H9 (cell line): ENCODE data around the gene ANXA8L1. TPM values are rescaled to one million over a fixed set of nuclear protein-coding genes. Genes with fewer than 3 reads are reported as not detected.
"Not testable (repeated sequence)": the region's sequence is repeated elsewhere in the genome, so short reads cannot be mapped to it uniquely, and the experiment has no call there.

Source experiments
- DNase-seq: peaks from one replicate; pipeline ENCODE4 v3.0.0-alpha.2; 2017
- H2AFZ ChIP-seq: one replicate; pipeline ENCODE4 v1.6.1; 2013; ENCODE audit warnings: mild to moderate bottlenecking, low read length, control low read depth, moderate library complexity
- H2AK5ac ChIP-seq: 2 replicates; pipeline ENCODE4 v1.6.1; 2013; ENCODE audit warnings: low read length, control low read depth, mixed read lengths; ENCODE audit not compliant: insufficient read length
- H2BK120ac ChIP-seq: one replicate; pipeline ENCODE4 v1.6.1; 2013; ENCODE audit warnings: low read depth, mild to moderate bottlenecking, low read length, control low read depth, inconsistent platforms; ENCODE audit not compliant: poor library complexity, severe bottlenecking
- H2BK12ac ChIP-seq: 2 replicates; pipeline ENCODE4 v1.6.1; 2013; ENCODE audit warnings: low read length, control low read depth, mixed read lengths, low read depth; ENCODE audit not compliant: insufficient read length
- H2BK15ac ChIP-seq: 2 replicates; pipeline ENCODE4 v1.6.1; 2013; ENCODE audit warnings: low read depth, low read length, control low read depth
- H2BK20ac ChIP-seq: one replicate; pipeline ENCODE4 v1.6.1; 2013; ENCODE audit warnings: low read depth, mild to moderate bottlenecking, low read length, control low read depth, inconsistent platforms; ENCODE audit not compliant: poor library complexity, severe bottlenecking
- H2BK5ac ChIP-seq: 2 replicates; pipeline ENCODE4 v1.6.1; 2013; ENCODE audit warnings: low read length, control low read depth, mixed read lengths; ENCODE audit not compliant: insufficient read length
- H3K14ac ChIP-seq: 2 replicates; pipeline ENCODE4 v1.6.1; 2013; ENCODE audit warnings: low read length, control low read depth; ENCODE audit not compliant: insufficient read depth
- H3K18ac ChIP-seq: 2 replicates; pipeline ENCODE4 v1.6.1; 2013; ENCODE audit warnings: low read depth, mild to moderate bottlenecking, mixed read lengths, low read length, control low read depth; ENCODE audit not compliant: insufficient read length
- H3K23ac ChIP-seq: 2 replicates; pipeline ENCODE4 v1.6.1; 2013; ENCODE audit warnings: low read length, control low read depth, mixed read lengths, low read depth; ENCODE audit not compliant: insufficient read length
- H3K23me2 ChIP-seq: 2 replicates; pipeline ENCODE4 v1.6.1; 2013; ENCODE audit warnings: low read depth, mild to moderate bottlenecking, mixed read lengths, low read length, control low read depth; ENCODE audit not compliant: insufficient read length, poor library complexity, severe bottlenecking
- H3K27ac ChIP-seq: 2 replicates; pipeline ENCODE4 v1.5.1; 2013; ENCODE audit warnings: low read length, control low read depth, mixed read lengths, low read depth; ENCODE audit not compliant: insufficient read length
- H3K27me3 ChIP-seq: 2 replicates; pipeline ENCODE4 v1.6.1; 2013; ENCODE audit warnings: low read length, control low read depth, inconsistent platforms; ENCODE audit not compliant: insufficient read depth
- H3K4ac ChIP-seq: 2 replicates; pipeline ENCODE4 v1.6.1; 2013; ENCODE audit warnings: low read depth, mild to moderate bottlenecking, control low read depth, inconsistent platforms, low read length, moderate library complexity
- H3K4me1 ChIP-seq: 2 replicates; pipeline ENCODE4 v1.6.1; 2013; ENCODE audit warnings: low read length, control low read depth, inconsistent platforms; ENCODE audit not compliant: insufficient read depth
- H3K4me2 ChIP-seq: 2 replicates; pipeline ENCODE4 v1.6.1; 2013; ENCODE audit warnings: low read length, control low read depth, mixed read lengths; ENCODE audit not compliant: insufficient read length, insufficient read depth
- H3K56ac ChIP-seq: 2 replicates; pipeline ENCODE4 v1.6.1; 2013; ENCODE audit warnings: low read depth, mild to moderate bottlenecking, mixed read lengths, low read length, control low read depth; ENCODE audit not compliant: insufficient read length
- H3K79me1 ChIP-seq: 2 replicates; pipeline ENCODE4 v1.6.1; 2013; ENCODE audit warnings: low read depth, mild to moderate bottlenecking, moderate library complexity, low read length, control low read depth, inconsistent platforms; ENCODE audit not compliant: insufficient read depth, poor library complexity, severe bottlenecking
- H3K79me2 ChIP-seq: 2 replicates; pipeline ENCODE4 v1.6.1; 2013; ENCODE audit warnings: low read length, control low read depth, inconsistent platforms; ENCODE audit not compliant: insufficient read depth
- H3K9ac ChIP-seq: 2 replicates; pipeline ENCODE4 v1.6.1; 2013; ENCODE audit warnings: low read length, control low read depth, mixed read lengths; ENCODE audit not compliant: insufficient read length; ENCODE audit errors: extremely low read depth
- H3K9me3 ChIP-seq: one replicate; pipeline ENCODE4 v1.6.1; 2013; ENCODE audit warnings: low read depth, low read length, inconsistent platforms; ENCODE audit not compliant: control insufficient read depth
- H3T11ph ChIP-seq: one replicate; pipeline ENCODE4 v1.6.1; 2013; ENCODE audit warnings: mild to moderate bottlenecking, low read length, control low read depth, inconsistent platforms
- H4K20me1 ChIP-seq: one replicate; pipeline ENCODE4 v1.6.1; 2013; ENCODE audit not compliant: control insufficient read depth, insufficient read length, insufficient read depth
- H4K5ac ChIP-seq: 2 replicates; pipeline ENCODE4 v1.6.1; 2013; ENCODE audit warnings: low read depth, mild to moderate bottlenecking, mixed read lengths, low read length, control low read depth; ENCODE audit not compliant: insufficient read length
- H4K8ac ChIP-seq: replicated peaks from 2 replicates; pipeline ENCODE4 v1.6.1; 2013; ENCODE audit warnings: low read length, control low read depth, mixed read lengths, low read depth; ENCODE audit not compliant: insufficient read length
- H4K91ac ChIP-seq: 2 replicates; pipeline ENCODE4 v1.6.1; 2013; ENCODE audit warnings: low read depth, mild to moderate bottlenecking, moderate library complexity, mixed read lengths, low read length, control low read depth; ENCODE audit not compliant: insufficient read length
- H3K27ac Mint-ChIP-seq, 3 experiments: 2 replicates in 2 of 3; 3 replicates in 1 of 3; pipeline ENCODE4 v1.8.0; 2020 to 2021; ENCODE audit warnings: mixed read lengths in 3 of 3, mild to moderate bottlenecking in 1 of 3, moderate library complexity in 1 of 3
- H3K27me3 Mint-ChIP-seq: 2 replicates; pipeline ENCODE4 v1.8.0; 2021; ENCODE audit warnings: low read depth, mild to moderate bottlenecking, moderate library complexity, mixed read lengths
- H3K36me3 Mint-ChIP-seq, 3 experiments: 2 replicates in 2 of 3; 3 replicates in 1 of 3; pipeline ENCODE4 v1.8.0; 2020 to 2021; ENCODE audit warnings: low read depth in 3 of 3, mixed read lengths in 3 of 3; ENCODE audit not compliant: insufficient read depth in 1 of 3
- H3K4me1 Mint-ChIP-seq, 2 experiments: 2 replicates each; pipeline ENCODE4 v1.8.0; 2020; ENCODE audit warnings: mixed read lengths in 2 of 2
- H3K4me3 Mint-ChIP-seq, 2 experiments: 2 replicates in 1 of 2; 3 replicates in 1 of 2; pipeline ENCODE4 v1.8.0; 2020 to 2021; ENCODE audit warnings: mild to moderate bottlenecking in 2 of 2, mixed read lengths in 2 of 2, moderate library complexity in 1 of 2
- H3K9me3 Mint-ChIP-seq, 2 experiments: 2 replicates in 1 of 2; 3 replicates in 1 of 2; pipeline ENCODE4 v1.8.0; 2020; ENCODE audit warnings: mild to moderate bottlenecking in 2 of 2, mixed read lengths in 2 of 2, moderate library complexity in 1 of 2
- WGBS: extraction: QIAGEN DNeasy Blood & Tissue Kit; methylation state at CpG from one replicate; pipeline ENCODE4 v1.1.7; 2013; ENCODE audit warnings: missing lambda C conversion rate, low lambda C conversion rate, mixed read lengths; ENCODE audit not compliant: insufficient read length; ENCODE audit errors: extremely low coverage; 5-methylcytosine and 5-hydroxymethylcytosine counted together
- total RNA-seq: library from RNA; stranded (reverse); gene quantifications from 2 replicates; pipeline ENCODE4 v1.2.1, GENCODE V29; 2021

Gene ANXA8L1
- total RNA-seq, 1 experiment from 2014 or later: not detected

DNA sequence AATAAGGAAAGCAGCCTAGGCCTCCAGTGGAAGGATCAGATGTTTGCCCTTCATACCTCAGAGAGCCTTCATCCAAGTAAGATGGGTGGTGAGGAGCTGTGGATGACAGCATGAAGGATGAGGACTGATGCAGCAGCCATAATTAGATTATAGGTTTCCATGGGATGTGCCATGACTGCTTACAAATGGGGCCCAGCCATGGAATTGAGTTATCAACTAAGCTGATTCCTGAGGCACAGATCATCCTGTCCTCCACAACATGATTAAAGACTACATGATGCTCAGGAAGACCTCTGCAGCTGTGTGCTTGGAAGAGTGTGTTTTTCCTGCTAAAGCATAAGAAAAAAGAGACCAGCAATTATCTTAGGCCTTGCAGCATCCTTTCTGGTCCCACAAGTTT lies 35.5 kb downstream of the ANXA8L1 start:
- H3K14ac ChIP-seq, H3K36me3 Mint-ChIP-seq, H3K4me1 ChIP-seq, H4K5ac ChIP-seq, H3K4ac ChIP-seq, H3K27me3 Mint-ChIP-seq, H3K27ac ChIP-seq, H4K20me1 ChIP-seq, H2AFZ ChIP-seq, H2BK12ac ChIP-seq, H3K27ac Mint-ChIP-seq, H2AK5ac ChIP-seq, H4K91ac ChIP-seq, H2BK20ac ChIP-seq, H3K18ac ChIP-seq, H3K56ac ChIP-seq, H3K23me2 ChIP-seq, H4K8ac ChIP-seq, H3T11ph ChIP-seq, DNase-seq, H2BK120ac ChIP-seq, H2BK5ac ChIP-seq, H3K9me3 ChIP-seq, H3K4me1 Mint-ChIP-seq, H3K27me3 ChIP-seq, H2BK15ac ChIP-seq, H3K9me3 Mint-ChIP-seq, H3K79me2 ChIP-seq, H3K4me3 Mint-ChIP-seq, H3K4me2 ChIP-seq, H3K23ac ChIP-seq, H3K9ac ChIP-seq, H3K79me1 ChIP-seq: not testable (repeated sequence)

DNA sequence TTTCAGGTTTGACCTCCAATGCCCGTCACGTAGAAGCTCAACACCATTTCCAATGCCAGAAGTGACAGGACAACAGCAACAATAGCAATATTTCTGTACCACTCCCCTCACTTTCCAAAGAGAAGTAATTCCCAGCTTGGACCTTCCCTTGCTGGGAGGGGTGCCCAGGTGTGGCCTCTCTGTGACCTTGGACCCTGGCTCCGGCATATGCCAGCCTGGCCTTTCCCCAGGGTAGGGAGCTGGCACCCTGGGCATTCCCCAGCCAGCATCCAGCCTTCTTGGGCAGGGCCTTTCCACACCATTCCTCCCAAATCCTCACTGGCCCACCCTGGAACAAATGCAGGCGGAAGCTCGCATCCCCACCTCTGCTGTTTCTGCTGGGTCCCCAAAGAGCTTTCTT lies 37.1 kb downstream of the ANXA8L1 start:
- not testable (repeated sequence) for DNase-seq, H4K20me1 ChIP-seq

GRCh38 chr10:46415291-46415690 lies 39.7 kb downstream of the ANXA8L1 start:
- not testable (repeated sequence) for H3K4me2 ChIP-seq, DNase-seq, H3K14ac ChIP-seq, H2BK120ac ChIP-seq, H3K18ac ChIP-seq, H4K5ac ChIP-seq, H3K23me2 ChIP-seq, H3K4ac ChIP-seq, H3K4me1 ChIP-seq, H4K20me1 ChIP-seq, H3K36me3 Mint-ChIP-seq, H3K4me1 Mint-ChIP-seq, H3K56ac ChIP-seq, H2AK5ac ChIP-seq, H3K9me3 ChIP-seq, H3K9me3 Mint-ChIP-seq, H3K79me2 ChIP-seq, H3K27ac ChIP-seq, H4K91ac ChIP-seq, H3K27me3 Mint-ChIP-seq, H2BK15ac ChIP-seq, H3K27me3 ChIP-seq, H3T11ph ChIP-seq, H2BK12ac ChIP-seq, H3K23ac ChIP-seq, H2BK20ac ChIP-seq, H3K79me1 ChIP-seq, H4K8ac ChIP-seq, H2BK5ac ChIP-seq, H3K4me3 Mint-ChIP-seq, H3K27ac Mint-ChIP-seq, H3K9ac ChIP-seq, H2AFZ ChIP-seq
- WGBS: no CpG with 5 or more reads among the region's 6 CpGs

More for the DNA sequence above, 37.1 kb downstream of the ANXA8L1 start:
- not testable (repeated sequence) for H3K18ac ChIP-seq, H3K79me1 ChIP-seq, H2BK5ac ChIP-seq, H2AFZ ChIP-seq, H3K4me2 ChIP-seq, H3K27me3 Mint-ChIP-seq, H3K4me1 ChIP-seq, H3K23ac ChIP-seq, H4K5ac ChIP-seq, H2BK20ac ChIP-seq, H3K9me3 ChIP-seq, H2BK12ac ChIP-seq, H3K23me2 ChIP-seq, H4K91ac ChIP-seq, H3K14ac ChIP-seq, H3K56ac ChIP-seq, H3K9ac ChIP-seq, H3K27me3 ChIP-seq, H3K4ac ChIP-seq, H3T11ph ChIP-seq, H3K4me1 Mint-ChIP-seq, H2BK120ac ChIP-seq, H3K9me3 Mint-ChIP-seq, H3K27ac Mint-ChIP-seq, H3K27ac ChIP-seq, H3K4me3 Mint-ChIP-seq, H3K36me3 Mint-ChIP-seq, H2AK5ac ChIP-seq, H2BK15ac ChIP-seq, H3K79me2 ChIP-seq, H4K8ac ChIP-seq
- WGBS: no CpG with 5 or more reads among the region's 5 CpGs
